Adrenal gland (tissue), 5 donors: ENCODE data around the gene BCL2A1.

Experiments
- POLR2A ChIP-seq, 2 donors: fragments of 450-650 bp; IDR thresholded peaks; one replicate each; pipeline ENCODE4 v1.6.1; 2017; ENCODE audit warnings: antibody characterized with exemption in 2 of 2, mild to moderate bottlenecking in 2 of 2, moderate library complexity in 1 of 2
- TF ChIP-seq, protein P1 (sequence below), 6 experiments: fragments of 450-650 bp in 4 of 6; fragments of 200-600 bp in 2 of 6; sonication (generic) in 1 of 6; IDR thresholded peaks; 1 replicate in 5 of 6; 2 replicates in 1 of 6; pipeline versions ENCODE4 v1.5.1 to v1.8.0; 2016 to 2021; ENCODE audit warnings: antibody characterized with exemption in 6 of 6, mild to moderate bottlenecking in 2 of 6, moderate library complexity in 1 of 6
- donor health status: DM: no; HTN: no; CAD: no.

DNA sequence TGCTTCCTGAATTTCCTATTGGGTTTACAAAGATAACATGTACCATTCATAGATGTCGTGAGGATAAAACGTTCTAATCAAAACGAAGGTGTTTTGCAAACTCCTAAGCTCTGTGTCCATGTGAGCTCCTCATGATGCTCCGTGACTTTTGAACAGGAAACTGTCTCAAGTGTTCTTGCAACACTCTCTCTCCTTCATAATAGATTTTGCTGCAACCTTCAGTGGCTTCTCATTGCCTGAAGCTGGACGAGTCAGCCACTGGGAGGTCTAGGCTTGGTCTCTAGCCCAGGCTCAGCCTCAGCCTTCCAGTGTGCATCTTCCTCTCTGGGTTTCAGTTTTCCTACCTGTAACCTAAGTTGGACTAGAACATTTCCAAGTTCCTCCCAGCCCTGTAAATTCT is 18.7 kb upstream of the BCL2A1 start:
- TF ChIP-seq, protein P1, sequence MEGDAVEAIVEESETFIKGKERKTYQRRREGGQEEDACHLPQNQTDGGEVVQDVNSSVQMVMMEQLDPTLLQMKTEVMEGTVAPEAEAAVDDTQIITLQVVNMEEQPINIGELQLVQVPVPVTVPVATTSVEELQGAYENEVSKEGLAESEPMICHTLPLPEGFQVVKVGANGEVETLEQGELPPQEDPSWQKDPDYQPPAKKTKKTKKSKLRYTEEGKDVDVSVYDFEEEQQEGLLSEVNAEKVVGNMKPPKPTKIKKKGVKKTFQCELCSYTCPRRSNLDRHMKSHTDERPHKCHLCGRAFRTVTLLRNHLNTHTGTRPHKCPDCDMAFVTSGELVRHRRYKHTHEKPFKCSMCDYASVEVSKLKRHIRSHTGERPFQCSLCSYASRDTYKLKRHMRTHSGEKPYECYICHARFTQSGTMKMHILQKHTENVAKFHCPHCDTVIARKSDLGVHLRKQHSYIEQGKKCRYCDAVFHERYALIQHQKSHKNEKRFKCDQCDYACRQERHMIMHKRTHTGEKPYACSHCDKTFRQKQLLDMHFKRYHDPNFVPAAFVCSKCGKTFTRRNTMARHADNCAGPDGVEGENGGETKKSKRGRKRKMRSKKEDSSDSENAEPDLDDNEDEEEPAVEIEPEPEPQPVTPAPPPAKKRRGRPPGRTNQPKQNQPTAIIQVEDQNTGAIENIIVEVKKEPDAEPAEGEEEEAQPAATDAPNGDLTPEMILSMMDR (IDR thresholded peaks at IDR 0.05): no peak
- TF ChIP-seq POLR2A (IDR thresholded peaks at IDR 0.05): no peak
